H1 (cell line): ENCODE results near the gene SPTSSB.

ENCODE experiments used
- CHD2 ChIP-seq: IDR thresholded peaks from 2 replicates; pipeline ENCODE4 v1.6.1; 2012; ENCODE audit warnings: low read length, improper control_type of control experiment
- POLR2A ChIP-seq, 2 experiments: IDR thresholded peaks; 1 replicate in 1 of 2; 2 replicates in 1 of 2; pipeline ENCODE4 v1.6.1; 2011; ENCODE audit warnings: low read depth in 2 of 2, low read length in 2 of 2, mild to moderate bottlenecking in 2 of 2; ENCODE audit errors: control extremely low read depth in 1 of 2

- TF ChIP-seq POLR2A (IDR thresholded peaks at IDR 0.05; ENCODE audit: control extremely low read depth in 1 of 2, low read depth in 2 of 2, low read length in 2 of 2) (no peak), CHD2 (no peak)
Observed at GRCh38 chr3:161405087-161405486, 33.8 kb upstream of the SPTSSB start.
